Left kidney (tissue), 2 donors: ENCODE data around the gene TSGA10IP. TPM values are rescaled to one million over a fixed set of nuclear protein-coding genes. Genes with fewer than 3 reads are reported as not detected.

ENCODE experiments used
- DNase-seq: peaks from one replicate; pipeline ENCODE4 v3.0.0-alpha.2; 2013
- polyA plus RNA-seq: library from polyadenylated mRNA; unstranded; fragments of 120-200 nt; gene quantifications from one replicate; pipeline ENCODE4 v1.2.1, GENCODE V29; 2013; ENCODE audit not compliant: insufficient read length

The TSGA10IP gene
- polyA plus RNA-seq, 1 donor: 0.23 TPM

DNA sequence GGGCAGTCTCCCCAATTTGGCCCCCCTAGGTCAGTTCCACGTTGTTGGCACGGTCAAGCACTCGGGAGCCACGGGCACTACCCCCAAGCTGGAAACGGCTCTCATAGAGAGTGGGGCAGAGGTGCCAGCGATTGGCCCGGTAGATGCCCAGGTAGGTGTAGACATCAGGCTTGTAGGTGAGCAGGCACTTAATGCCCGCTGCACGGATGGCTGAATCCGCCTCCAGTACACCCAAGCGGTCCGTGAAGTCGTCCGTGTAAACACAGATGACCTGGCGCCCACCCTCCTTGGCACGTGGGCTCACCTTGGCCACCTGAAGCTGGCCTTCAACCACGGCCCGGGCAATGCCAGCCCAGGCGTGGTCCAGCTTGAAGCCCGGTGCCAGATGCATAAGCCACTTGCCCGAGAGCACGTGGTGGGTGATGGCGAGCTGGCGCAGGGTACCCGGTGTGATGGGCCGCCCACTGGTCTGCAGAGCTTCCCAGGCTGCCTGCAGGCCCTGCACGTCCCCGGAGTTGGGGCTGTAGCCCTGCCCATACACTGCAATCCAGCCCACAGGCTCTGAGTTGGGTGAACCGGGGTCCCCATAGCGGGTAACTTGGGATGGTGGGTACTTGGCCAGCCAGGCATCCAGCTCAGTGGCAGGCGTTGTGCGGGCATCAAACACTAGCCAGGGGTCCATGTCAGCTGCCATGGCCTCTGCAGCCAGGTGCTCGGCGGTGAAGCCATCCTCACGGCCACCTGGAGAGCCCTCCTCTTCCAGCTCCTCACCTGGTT is 27.7 kb upstream of the TSGA10IP start:
- no peak for DNase-seq

DNA sequence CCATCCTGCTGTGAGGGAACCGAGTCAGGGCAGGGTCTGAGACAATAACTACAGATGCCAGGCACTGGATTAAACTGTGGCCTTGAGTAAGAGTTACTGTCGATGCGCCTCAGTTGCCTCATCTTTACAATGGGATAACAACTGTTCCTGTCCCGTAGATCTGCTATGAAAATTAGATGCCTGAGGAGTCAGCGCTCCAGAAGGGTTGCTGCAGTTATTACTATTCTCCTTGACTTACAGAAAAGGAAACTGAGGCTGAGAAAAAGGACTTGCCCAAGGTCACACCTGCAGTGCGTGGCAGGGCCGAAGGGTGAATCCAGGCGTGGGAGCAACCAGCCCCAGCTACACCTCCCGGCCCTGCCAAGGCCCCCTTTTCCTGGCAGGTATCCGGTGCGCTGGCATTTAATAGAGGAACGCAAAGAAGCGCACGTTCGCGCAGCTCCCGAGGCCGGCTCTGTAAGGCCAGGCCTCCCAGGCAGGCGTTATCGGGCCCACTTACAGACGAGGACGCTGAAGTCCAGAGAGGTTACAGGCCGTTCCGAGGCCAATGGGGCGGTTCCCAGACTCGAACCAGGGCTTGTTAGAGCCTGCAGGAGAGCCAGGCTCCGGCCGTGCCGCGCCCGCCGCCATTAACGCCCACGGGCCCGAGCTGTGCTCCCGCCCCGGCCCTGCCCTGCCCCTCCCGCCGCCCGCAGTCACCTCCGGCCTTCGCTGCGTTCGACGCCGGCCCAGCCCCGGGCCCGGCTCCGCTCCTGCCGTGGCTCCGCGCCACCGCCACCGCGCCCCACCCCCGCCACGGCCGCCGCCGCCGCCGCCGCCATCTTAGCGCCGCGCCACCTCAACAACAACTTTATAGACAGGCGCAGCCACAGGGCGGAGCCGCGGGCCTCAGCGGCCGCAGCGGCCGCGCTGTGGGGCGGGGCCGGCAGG is 26.8 kb upstream of the TSGA10IP start, which contains the start of gene C11orf68:
C11orf68 (minus strand) TSS at position 852 of the 930 bp plus-strand sequence; CDS start at position 821, 31 bp downstream.
- no peak for DNase-seq

DNA sequence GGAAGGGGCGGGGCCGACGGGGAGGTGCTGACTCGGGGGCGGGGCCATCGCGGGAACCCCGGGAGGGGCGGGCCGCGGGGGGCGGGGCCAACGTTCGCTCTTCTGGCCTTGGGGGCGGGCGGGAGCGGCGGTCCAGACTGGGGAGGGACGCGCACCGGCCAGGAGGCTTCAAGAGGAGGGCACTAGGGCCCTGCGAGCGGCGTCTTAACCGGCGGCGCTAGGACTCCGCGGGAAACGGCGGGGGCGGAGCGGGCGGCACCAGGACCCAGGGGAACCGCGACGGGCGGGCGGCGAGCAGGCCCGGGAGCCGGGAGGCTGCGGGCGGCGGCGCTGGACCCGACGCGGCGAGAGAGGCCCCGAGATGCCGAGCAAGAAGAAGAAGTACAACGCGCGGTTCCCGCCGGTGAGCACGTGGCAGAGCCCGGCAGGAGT is 26.1 kb upstream of the TSGA10IP start, which contains the start of gene DRAP1:
DRAP1 (plus strand) TSS at position 286 of the 432 bp plus-strand sequence; CDS start at position 362, 76 bp downstream.
- DNase-seq: peak; percentile 98

DNA sequence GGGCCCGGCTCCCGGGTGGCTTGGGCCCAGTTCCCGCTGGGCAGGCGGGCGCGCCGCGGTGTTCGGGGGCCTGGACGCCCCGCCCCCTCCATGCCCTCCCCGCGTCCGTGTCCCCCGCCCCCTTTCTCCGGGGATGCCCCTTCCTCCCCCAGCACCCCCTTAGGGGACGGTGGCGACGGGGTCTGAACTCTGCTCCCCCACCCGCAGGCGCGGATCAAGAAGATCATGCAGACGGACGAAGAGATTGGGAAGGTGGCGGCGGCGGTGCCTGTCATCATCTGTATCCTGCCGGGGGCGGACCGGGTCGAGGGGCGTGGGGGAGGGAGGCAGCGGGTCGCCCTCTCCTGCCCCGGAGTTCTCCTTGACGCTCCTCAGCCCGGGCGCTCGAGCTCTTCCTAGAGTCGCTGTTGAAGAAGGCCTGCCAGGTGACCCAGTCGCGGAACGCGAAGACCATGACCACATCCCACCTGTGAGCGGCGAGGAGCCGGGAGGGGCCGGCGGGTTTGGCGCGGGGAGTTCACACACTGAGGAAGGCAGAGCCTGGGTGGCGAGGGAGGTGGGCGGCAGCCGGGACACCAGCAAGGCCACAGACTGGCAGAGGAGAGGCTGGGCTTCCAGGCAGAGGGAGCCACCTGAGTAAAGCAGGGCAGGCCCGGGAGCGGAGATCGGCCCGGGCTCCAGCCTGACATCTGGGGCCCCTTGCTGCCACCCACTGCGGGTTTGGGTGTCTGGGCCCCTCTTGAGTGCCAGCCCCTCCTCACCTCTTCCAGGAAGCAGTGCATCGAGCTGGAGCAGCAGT is 25.5 kb upstream of the TSGA10IP start:
- DNase-seq: no peak

DNA sequence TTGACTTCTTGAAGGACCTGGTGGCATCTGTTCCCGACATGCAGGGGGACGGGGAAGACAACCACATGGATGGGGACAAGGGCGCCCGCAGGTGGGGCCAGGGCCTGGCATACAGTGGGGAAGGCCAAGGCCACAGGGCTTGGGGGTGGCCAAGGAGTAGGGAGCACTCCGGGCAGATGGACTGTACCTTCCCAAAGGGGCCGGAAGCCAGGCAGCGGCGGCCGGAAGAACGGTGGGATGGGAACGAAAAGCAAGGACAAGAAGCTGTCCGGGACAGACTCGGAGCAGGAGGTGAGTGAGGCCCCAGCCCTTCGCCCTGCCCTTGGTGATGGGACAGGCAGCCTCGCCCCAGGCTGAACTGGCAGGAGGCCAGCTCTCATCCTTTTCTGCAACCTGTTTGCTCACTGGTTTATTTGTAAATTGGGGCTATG is 24.9 kb upstream of the TSGA10IP start:
- DNase-seq: no peak

DNA sequence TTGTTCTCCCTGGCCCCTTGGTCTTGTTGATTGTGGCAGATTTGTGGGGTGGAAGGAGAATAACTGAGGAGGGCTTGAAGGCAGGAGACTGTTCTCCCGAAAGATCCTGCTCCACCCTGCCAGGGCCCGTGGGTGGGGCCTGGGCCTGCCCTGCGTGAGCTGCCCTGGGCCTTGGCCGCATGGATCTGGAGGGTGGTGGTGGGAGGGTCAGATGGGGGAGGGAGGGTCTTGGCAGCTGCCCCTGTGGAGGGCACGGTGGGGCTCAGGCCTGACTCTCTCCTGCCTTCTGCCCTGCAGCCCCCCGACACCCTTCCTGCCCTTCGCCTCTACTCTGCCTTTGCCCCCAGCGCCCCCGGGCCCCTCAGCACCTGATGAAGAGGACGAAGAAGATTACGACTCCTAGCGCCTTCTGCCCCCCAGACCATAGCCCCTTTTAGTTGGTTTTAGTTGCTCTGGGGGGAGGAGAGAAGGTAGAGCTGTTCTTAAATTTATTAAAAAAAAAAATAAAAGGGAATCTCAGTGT is 24.2 kb upstream of the TSGA10IP start:
- DNase-seq: no peak

DNA sequence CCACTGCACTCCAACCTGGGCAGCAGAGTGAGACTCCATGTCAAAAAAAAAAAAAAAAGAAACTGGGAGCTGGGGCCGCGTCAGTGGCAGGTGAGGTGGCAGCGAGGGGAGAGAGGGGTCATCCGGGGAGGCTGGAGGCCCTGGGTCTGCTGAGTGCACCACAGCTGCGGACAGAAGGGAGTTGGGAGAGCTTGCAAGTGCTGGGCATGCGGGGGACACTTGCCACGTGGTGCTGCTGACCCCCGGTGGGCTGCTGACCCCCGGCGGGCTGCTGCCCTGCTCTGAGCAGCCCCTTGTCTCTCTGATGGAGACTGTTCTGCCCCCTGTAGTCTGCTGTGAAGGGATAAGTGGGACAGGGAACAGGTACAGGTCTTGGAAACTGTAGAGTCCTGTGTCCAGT is 23.4 kb upstream of the TSGA10IP start:
- DNase-seq: no peak

DNA sequence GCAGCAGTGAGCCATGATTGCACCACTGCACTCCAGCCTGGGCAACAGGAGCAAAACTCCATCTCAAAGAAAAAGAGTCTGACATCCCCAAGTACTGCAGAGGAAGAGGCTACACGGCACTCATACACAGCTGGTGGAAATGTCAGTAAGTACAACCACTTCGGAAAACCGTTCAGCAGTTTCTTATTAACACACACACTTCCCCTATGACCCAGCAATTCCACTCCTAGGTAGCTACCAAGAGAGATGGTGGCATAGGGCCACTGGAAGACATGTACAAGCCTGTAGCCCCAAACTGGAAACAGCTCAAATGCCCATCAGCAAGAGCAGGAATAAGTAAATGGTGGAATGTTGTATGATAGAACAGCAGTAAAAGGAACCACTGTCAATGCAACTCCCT is 22.7 kb upstream of the TSGA10IP start:
- DNase-seq: no peak

DNA sequence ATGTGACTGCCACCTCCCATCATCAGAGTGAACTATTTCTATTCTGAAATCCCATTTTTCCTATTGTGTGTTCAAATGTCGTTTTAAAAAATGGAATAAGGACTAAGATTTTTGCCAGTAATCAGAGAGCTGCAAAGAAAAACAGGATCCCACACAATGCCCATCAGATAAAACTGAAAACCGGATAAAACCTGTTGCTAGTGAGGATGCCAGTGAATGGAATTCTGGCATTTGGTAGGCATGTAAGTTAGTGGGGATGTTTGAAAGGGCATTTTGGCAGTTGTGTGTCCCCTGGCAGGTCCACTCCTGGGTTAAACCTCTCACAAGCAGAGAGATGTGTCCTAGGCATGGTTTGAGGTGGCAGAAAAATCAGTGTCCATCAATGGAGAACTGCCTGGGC is 19.9 kb upstream of the TSGA10IP start:
- no peak for DNase-seq

DNA sequence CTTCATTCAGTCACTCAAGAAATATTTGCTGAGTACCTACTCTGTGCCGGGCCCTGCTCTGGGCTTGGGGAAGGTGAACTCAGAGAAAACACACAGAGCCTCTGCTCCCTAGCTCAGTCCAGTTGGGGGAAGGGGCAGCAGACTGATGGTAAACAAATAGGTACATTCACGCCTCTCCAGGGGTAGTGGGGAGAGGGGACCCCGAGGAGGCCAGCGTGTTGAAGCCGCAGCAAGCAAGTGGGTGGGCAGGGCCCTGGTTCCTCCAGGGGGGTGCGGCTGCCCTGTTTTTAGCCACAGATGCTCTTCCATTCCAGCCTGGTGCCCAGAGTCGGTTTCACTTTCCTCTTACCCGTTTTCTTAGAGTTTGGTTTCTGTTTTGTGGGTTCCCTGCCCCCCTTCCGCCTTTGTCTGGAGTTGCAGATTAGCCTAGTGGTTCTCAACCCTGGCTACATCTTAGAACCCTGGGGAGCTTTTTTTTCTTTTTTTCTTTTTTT is 17.3 kb upstream of the TSGA10IP start:
- DNase-seq: no peak

DNA sequence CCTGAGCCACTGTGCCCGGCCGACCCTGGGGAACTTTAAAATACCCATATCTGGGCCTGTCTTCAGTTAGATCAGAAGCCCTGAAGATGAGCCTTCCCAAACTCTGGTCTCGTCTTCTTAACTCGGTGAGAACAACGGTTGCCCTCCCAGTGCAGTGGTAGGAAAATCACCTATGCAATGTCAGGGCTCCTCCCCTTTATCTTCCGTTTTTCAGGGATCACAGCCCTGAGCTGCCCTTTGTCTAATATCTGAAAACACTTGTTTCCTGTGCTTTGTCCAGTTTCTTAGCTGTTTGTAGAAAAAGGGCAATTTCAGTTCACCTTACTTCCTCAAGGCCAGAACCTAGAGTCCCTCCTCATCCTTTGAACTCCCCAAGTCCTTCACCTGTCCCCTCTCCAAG is 16.6 kb upstream of the TSGA10IP start:
- no peak for DNase-seq

DNA sequence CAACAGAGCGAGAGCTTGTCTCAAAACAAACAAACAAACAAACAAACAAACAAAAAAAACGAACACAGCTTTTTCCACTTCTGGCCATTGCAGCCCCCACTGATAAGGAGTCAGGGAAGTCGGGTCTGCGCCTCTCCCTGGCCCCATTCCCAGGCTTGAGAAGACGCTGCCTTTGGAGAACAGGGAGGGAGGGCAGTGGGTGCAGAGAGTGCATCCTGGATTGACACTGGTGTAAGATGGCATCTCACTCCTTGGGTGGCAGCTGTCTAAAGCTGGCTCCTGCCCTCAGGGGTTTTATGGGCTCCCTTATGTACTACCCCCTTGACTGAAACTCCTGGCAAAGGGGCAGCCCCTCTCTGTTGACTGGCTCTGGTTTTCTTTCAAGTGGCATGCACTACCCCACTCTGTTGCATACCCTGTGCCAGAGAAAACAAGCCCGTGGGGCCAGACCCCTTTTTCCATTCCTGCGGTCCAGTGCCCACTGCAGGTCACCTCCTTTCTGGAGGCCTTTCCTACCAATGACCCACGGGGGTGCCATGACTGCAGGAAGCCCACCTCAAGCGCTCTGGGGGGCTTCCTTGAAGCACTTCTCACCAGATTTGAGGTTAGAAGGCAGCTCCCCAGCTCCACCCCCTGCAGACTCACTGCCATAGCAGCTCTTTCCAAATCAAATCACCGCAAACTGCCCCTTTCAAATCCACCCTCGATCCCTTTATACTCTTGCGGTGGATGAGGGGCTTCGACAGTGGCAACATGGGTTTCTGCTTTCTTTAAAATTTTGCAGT is 13.3 kb upstream of the TSGA10IP start:
- DNase-seq: no peak

DNA sequence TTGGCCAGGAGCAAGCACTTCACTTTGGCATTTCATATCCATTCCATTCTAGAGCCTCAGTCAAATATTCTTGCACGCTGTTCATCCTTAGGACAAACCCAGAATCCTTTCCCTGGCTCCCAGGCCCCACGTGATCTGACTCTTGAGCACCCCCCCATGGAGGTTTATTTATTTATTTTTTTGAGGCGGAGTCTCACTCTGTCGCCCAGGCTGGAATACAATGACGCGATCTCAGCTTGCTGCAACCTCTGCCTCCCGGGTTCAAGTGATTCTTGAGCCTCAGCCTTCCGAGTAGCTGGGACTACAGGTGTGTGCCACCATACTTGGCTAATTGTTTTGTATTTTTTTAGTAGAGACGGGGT is 12.7 kb upstream of the TSGA10IP start:
- no peak for DNase-seq

DNA sequence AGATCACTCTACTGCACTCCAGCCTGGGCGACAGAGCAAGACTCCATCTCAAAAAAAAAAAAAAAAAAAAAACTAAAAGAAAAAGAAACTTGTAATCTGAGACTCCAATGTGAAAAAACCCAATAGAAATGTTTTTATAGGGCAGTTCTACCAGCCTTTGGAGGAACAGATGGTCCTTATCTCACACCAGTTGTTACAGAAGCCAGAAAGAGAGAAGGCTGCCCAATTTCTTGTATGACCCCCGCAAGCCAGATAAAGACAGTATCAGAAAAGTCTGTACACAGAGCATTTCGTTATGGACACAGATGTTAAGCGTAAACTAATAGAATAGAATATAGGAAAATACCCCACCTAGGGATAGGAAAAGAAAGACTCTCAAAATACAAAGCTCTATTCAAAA is 11.3 kb upstream of the TSGA10IP start:
- no peak for DNase-seq

DNA sequence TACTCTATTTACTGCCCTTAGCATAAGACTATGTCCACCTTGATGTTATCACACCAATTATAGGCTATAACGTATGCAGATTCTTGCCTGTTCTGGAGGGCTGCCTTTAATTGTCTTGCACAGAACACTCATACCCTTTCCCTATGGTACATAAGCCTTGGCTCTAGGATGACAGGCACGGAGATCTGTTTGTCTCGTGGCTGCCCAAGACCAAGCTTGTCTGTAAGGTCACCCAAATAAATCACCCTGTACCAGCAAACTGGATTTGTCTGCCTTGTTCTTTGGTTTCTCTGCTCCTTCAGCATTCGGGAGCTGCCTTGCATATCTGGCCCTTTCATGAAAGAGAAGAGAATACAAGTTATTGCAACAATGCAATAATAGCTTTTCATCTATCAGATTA is 7.5 kb upstream of the TSGA10IP start:
- DNase-seq: no peak

DNA sequence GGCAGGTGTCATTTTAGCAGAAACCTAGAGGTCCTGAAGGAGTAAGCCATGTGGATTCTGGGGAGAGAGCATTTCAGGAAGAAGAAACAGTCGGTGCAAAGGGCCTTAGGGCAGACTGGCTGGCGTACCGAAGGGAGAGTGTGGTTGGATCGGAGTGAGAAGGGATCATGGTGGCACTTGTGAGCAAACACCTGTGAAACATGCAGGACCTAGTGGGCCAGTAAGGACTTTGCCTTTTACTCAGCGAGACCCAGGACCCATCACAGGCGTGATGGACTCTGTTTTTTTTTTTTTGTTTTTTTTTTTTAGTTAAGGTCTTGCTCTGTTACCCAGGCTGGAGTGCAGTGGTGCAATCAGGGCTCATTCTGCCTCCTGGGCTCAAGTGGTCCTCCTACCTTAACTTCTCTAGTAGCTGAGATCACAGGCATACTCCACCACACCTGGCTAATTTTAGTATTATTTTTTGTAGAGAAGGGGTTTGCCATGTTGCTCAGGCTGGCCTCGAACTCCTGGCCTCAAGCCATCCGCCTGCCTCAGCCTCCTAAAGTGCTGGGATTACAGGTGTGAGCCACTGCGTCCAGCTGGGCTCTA is 3.5 kb upstream of the TSGA10IP start:
- no peak for DNase-seq

DNA sequence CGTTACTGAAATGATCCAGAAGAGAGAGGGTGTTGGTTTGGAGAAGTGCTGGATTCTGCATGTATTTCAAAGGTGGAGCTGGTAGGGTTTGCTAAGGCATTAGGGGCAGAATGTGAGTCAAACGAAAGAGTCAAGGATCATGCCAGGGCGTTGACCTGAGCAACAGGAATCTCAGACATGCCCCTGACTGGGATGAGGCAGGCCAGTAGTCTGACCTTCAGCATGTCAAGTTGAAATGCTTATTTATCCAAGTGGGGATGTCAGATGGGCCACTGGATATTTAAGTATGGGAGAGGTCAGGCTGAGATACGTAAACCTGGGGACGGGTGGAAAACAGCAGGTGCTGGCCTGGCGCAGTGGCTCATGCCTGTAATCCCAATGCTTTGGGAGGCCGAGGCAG is 2.7 kb upstream of the TSGA10IP start:
- DNase-seq: no peak

DNA sequence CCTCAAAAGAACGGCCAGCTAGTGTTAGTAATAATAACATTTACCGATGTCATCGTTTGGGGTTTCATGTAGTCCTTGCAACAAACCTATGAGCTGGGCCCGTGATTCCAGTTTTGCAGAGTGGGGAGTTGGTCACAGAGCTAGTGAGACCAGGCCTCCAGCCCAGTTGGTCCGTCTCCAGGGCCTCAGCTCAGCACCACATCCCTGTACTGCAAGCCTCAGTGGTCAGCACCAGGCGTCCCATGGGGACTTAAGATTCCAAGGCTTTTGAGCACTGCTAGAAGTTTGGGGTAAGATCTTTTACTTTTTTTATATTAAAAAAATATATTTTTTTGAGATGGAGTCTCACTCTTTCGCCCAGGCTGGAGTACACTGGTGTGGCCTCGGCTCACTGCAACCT is 1.1 kb upstream of the TSGA10IP start:
- DNase-seq: no peak

DNA sequence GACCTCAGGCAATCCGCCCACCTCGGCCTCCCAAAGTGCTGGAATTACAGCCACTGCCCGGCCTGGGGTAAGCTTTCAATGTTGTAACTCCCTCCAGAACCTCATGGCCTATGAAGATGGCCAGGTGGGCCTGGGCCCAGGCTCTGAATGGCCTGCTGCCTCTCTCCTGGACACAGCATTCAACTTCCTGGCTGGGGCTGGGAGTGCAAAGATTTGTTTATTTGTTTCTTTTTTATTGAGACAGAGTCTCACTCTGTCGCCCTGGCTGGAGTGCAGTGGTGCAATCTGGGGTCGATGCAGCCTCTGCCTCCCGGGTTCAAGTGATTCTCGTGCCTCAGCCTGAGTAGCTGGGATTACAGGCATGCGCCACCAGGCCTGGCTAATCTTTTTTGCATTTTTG is 513 bp upstream of the TSGA10IP start:
- no peak for DNase-seq

DNA sequence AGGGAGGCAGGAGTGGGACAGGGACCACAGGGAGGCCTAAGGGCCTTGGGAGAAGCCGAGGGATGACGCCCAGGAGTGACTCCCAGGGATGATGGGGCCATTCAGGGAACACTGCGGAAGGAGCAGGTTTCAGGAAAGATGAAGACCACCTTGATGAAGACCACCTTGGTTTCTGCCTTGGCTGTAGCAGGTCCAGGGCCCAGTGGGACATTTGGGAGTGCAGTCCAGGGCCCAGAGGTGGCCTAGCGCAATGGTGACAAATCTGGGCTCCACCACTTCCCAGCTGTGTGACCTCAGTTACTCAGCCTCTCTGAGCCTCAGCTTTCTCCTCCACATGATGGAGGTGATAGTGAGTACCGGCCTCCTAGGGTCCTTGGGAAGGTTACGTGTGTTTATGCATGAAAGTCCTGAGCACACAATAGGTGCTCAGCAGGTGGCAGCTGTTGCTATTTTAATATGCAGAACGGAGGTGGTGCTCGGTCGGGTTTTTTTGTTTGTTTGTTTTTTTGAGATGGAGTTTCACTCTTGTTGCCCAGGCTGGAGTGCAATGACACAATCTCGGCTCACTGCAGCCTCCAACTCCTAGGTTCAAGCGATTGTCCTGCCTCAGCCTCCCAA is 770 bp downstream of the TSGA10IP start:
- no peak for DNase-seq
